ENCODE data around the gene PSMB7. TPM values are rescaled to one million over a fixed set of nuclear protein-coding genes. Genes with fewer than 3 reads are reported as not detected.

PSMB7 gene
- total RNA-seq, 1 donor from 2014 or later = 142 TPM

DNA sequence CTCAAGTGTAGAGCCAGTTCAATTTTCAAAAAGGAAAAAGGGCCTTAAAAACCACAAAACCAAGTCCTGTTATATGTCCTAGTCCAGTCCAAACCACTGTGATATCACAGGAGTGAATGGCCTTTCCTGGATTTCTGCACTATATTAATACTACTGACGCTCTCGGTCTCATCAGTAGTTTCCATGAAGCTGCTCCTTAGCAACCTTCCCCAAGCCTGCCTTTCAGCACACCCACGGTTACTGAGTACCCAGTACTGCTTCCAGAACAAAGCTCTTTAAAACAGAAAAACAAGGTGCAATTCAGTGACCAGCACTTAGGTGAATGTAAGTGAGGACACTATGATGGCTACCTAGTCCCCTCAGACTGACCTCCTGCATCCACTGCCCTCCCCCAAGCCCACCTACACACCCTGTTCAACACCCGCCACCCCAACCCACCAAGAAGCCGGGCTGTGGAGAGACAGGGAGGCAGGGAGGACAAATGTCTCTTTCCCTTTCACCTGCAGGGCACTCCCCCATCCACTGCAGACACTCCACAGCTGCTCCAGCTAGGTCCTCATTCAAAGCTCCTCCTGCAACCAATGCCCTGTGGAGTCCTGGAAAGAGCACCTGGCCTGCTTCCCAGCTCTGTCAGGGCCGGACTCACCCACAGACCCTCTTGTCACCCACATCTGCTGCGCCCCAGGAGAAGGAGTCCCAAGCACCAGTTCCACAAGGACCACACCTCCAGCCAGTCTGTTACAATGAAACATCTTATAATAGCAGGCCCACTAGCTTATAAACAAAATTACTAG is 25.9 kb downstream of the PSMB7 start:
- no peak for DNase-seq (ENCODE audit: low spot score in 2 of 2, unreplicated experiment in 2 of 2)
- H3K27me3 Mint-ChIP-seq (ENCODE audit: low read depth) = no peaks in the 10 kb centered on the region
- H3K9me3 Mint-ChIP-seq = no peaks in the 10 kb centered on the region
- peaks cover 3% of the 10 kb centered on the region for H3K36me3 Mint-ChIP-seq
- H3K27ac Mint-ChIP-seq = no peak overlapping the region
- no peak overlapping the region for H3K4me3 Mint-ChIP-seq
- H3K4me1 Mint-ChIP-seq = peaks cover 13% of the 10 kb centered on the region
- TF ChIP-seq, protein P1, sequence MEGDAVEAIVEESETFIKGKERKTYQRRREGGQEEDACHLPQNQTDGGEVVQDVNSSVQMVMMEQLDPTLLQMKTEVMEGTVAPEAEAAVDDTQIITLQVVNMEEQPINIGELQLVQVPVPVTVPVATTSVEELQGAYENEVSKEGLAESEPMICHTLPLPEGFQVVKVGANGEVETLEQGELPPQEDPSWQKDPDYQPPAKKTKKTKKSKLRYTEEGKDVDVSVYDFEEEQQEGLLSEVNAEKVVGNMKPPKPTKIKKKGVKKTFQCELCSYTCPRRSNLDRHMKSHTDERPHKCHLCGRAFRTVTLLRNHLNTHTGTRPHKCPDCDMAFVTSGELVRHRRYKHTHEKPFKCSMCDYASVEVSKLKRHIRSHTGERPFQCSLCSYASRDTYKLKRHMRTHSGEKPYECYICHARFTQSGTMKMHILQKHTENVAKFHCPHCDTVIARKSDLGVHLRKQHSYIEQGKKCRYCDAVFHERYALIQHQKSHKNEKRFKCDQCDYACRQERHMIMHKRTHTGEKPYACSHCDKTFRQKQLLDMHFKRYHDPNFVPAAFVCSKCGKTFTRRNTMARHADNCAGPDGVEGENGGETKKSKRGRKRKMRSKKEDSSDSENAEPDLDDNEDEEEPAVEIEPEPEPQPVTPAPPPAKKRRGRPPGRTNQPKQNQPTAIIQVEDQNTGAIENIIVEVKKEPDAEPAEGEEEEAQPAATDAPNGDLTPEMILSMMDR (IDR thresholded peaks at IDR 0.05; ENCODE audit: unreplicated experiment) = no peak

GRCh38 chr9:124388275-124389048 is 26.8 kb downstream of the PSMB7 start:
- Mint-ChIP-seq H3K4me3 (no peak overlapping the region), H3K36me3 (peaks cover 6% of the 10 kb centered on the region), H3K9me3 (no peaks in the 10 kb centered on the region), H3K27me3 (ENCODE audit: low read depth) (no peaks in the 10 kb centered on the region), H3K4me1 (peaks cover 13% of the 10 kb centered on the region), H3K27ac (no peak overlapping the region)
- TF ChIP-seq, protein P1 (IDR thresholded peaks at IDR 0.05; ENCODE audit: unreplicated experiment) = no peak
- DNase-seq (ENCODE audit: low spot score in 2 of 2, unreplicated experiment in 2 of 2) = no peak

GRCh38 chr9:124386201-124386600 is 29.0 kb downstream of the PSMB7 start:
- H3K4me1 Mint-ChIP-seq = peaks cover 7% of the 10 kb centered on the region
- no peaks in the 10 kb centered on the region for H3K9me3 Mint-ChIP-seq
- TF ChIP-seq, protein P1 (IDR thresholded peaks at IDR 0.05; ENCODE audit: unreplicated experiment) = no peak
- H3K4me3 Mint-ChIP-seq = no peak overlapping the region
- DNase-seq (ENCODE audit: low spot score in 2 of 2, unreplicated experiment in 2 of 2) = no peak
- H3K27ac Mint-ChIP-seq = no peak overlapping the region
- H3K36me3 Mint-ChIP-seq = peaks cover 14% of the 10 kb centered on the region
- no peaks in the 10 kb centered on the region for H3K27me3 Mint-ChIP-seq (ENCODE audit: low read depth)

- TF ChIP-seq, protein P1 (IDR thresholded peaks at IDR 0.05; ENCODE audit: unreplicated experiment) = no peak
These were observed 29.6 kb downstream of the PSMB7 start for GRCh38 chr9:124385623-124386022.

DNA sequence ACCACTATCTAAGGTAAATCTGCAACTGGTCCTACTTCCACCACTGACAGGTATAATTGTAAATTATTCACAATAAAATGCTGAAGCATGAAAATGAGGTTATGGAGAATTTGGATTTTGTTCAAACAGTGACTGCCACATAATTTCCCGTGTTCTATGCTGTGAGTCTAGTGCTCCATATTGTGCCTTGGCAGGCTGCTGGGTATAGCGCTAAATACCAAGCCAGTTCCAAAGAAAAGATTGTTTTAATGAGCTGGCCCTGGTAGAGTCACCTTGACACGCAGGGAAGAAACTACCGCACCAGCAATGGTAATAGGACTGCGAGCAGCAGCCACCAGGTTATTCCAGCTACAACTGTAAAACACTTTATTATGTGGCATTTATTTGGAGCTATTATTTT is 30.4 kb downstream of the PSMB7 start:
- Mint-ChIP-seq H3K4me3 (no peak overlapping the region), H3K9me3 (no peaks in the 10 kb centered on the region), H3K36me3 (peaks cover 19% of the 10 kb centered on the region), H3K27me3 (ENCODE audit: low read depth) (no peaks in the 10 kb centered on the region), H3K4me1 (no peaks in the 10 kb centered on the region), H3K27ac (no peak overlapping the region)
- DNase-seq (ENCODE audit: low spot score in 2 of 2, unreplicated experiment in 2 of 2) = no peak
- TF ChIP-seq, protein P1 (IDR thresholded peaks at IDR 0.05; ENCODE audit: unreplicated experiment) = no peak

More at GRCh38 chr9:124385623-124386022, 29.6 kb downstream of the PSMB7 start:
- DNase-seq (ENCODE audit: low spot score in 2 of 2, unreplicated experiment in 2 of 2) = no peak
- Mint-ChIP-seq H3K27me3 (ENCODE audit: low read depth) (no peaks in the 10 kb centered on the region), H3K27ac (no peak overlapping the region), H3K4me3 (no peak overlapping the region), H3K9me3 (no peaks in the 10 kb centered on the region), H3K36me3 (peaks cover 14% of the 10 kb centered on the region), H3K4me1 (peaks cover 2% of the 10 kb centered on the region)
